Measurements from ENCODE around the gene BAD. TPM values are rescaled to one million over a fixed set of nuclear protein-coding genes. Genes with fewer than 3 reads are reported as not detected.

The BAD gene
- total RNA-seq, 1 experiment from 2014 or later: 48.4 TPM

DNA sequence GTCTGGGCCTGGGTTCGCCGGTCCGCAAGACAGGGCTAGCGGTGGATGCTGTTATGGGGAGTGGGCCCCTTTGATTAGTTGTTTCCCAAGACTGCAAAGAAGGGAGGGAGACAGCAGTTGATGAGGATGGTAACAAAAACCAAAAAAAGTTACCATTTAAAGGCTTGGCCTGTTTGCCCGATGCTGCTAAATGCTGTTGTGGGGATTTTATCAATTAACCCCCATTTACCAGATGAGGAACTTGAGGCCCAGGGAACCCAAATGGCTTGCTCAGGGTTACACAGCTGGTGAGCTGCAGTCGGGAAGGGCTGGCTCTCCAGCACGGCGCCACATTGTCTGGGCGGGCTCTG lies 61.8 kb downstream of the BAD start:
- peak overlapping the region; percentile 1 for H3K27ac ChIP-seq (ENCODE audit: low read depth, low read length, poor library complexity, severe bottlenecking)
- H3K27me3 ChIP-seq (replicated peaks; ENCODE audit: insufficient read depth, low read depth, low read length, poor library complexity): no peaks in the 10 kb centered on the region
- H3K4me1 ChIP-seq (ENCODE audit: insufficient read depth, low read length, poor library complexity, severe bottlenecking): peaks cover 15% of the 10 kb centered on the region
- H3K36me3 ChIP-seq (ENCODE audit: insufficient read depth, low read length, poor library complexity, severe bottlenecking): peaks cover 46% of the 10 kb centered on the region
- intact Hi-C loops (cut with micrococcal nuclease; ENCODE audit: unreplicated experiment): no loop called here
- no peaks in the 10 kb centered on the region for H3K9me3 ChIP-seq (ENCODE audit: low read depth, low read length, poor library complexity, severe bottlenecking)
- no peak overlapping the region for H3K4me3 ChIP-seq (ENCODE audit: low read depth, low read length, poor library complexity, severe bottlenecking)
- POLR2A ChIA-PET (ENCODE audit: low non-redundant PET): no interaction called here
- TF ChIP-seq CTCF (conservative IDR thresholded peaks at IDR 0.05; ENCODE audit: low read depth, low read length): no peak
- TF ChIP-seq EZH2 (IDR thresholded peaks at IDR 0.05; ENCODE audit: borderline replicate concordance, low read depth, low read length, poor library complexity, severe bottlenecking): no peak
- no TSS peak for BruUV-seq (replicated peaks)
- no peak for DNase-seq (ENCODE audit: low spot score)
- CTCF ChIA-PET: no interaction called here

DNA sequence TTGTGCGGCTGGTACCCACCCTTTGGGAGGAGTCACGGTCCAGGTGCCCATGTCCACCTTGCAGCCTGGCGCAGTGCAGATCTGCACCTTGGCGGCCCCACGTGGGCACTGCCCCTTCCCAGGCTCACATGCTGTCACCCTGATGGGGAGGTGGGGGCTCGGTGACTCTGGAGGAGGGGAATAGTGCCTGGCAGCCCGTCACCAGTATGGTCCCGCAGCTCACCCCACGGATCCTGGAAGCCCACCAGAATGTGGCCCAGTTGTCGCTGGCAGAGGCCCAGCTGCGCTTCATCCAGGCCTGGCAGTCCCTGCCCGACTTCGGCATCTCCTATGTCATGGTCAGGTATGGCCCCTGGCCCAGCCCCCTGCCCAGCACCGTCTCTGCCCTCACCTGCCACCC lies 63.7 kb downstream of the BAD start:
- Histone ChIP-seq H3K9me3 (ENCODE audit: low read depth, low read length, poor library complexity, severe bottlenecking) (no peaks in the 10 kb centered on the region), H3K4me1 (ENCODE audit: insufficient read depth, low read length, poor library complexity, severe bottlenecking) (peaks cover 7% of the 10 kb centered on the region), H3K4me3 (ENCODE audit: low read depth, low read length, poor library complexity, severe bottlenecking) (no peak overlapping the region), H3K36me3 (ENCODE audit: insufficient read depth, low read length, poor library complexity, severe bottlenecking) (peaks cover 46% of the 10 kb centered on the region), H3K27ac (ENCODE audit: low read depth, low read length, poor library complexity, severe bottlenecking) (no peak overlapping the region), H3K27me3 (replicated peaks; ENCODE audit: insufficient read depth, low read depth, low read length, poor library complexity) (no peaks in the 10 kb centered on the region)
- ChIA-PET CTCF (no interaction called here), POLR2A (ENCODE audit: low non-redundant PET) (no interaction called here)
- no peak for DNase-seq (ENCODE audit: low spot score)
- TF ChIP-seq EZH2 (IDR thresholded peaks at IDR 0.05; ENCODE audit: borderline replicate concordance, low read depth, low read length, poor library complexity, severe bottlenecking): no peak
- no peak for TF ChIP-seq CTCF (conservative IDR thresholded peaks at IDR 0.05; ENCODE audit: low read depth, low read length)
- BruUV-seq (replicated peaks): no TSS peak
- intact Hi-C loops (cut with micrococcal nuclease; ENCODE audit: unreplicated experiment): no loop called here

GRCh38 chr11:64220271-64220670 lies 64.2 kb downstream of the BAD start:
- CTCF ChIA-PET: no interaction called here
- no peak for DNase-seq (ENCODE audit: low spot score)

More at GRCh38 chr11:64220271-64220670, 64.2 kb downstream of the BAD start:
- intact Hi-C loops (cut with micrococcal nuclease; ENCODE audit: unreplicated experiment): no loop called here
- peaks cover 47% of the 10 kb centered on the region for H3K36me3 ChIP-seq (ENCODE audit: insufficient read depth, low read length, poor library complexity, severe bottlenecking)
- no peak overlapping the region for H3K4me3 ChIP-seq (ENCODE audit: low read depth, low read length, poor library complexity, severe bottlenecking)
- H3K9me3 ChIP-seq (ENCODE audit: low read depth, low read length, poor library complexity, severe bottlenecking): no peaks in the 10 kb centered on the region
- BruUV-seq (replicated peaks): no TSS peak
- TF ChIP-seq EZH2 (IDR thresholded peaks at IDR 0.05; ENCODE audit: borderline replicate concordance, low read depth, low read length, poor library complexity, severe bottlenecking) (no peak), CTCF (conservative IDR thresholded peaks at IDR 0.05; ENCODE audit: low read depth, low read length) (no peak)
- POLR2A ChIA-PET (ENCODE audit: low non-redundant PET): no interaction called here
- H3K27ac ChIP-seq (ENCODE audit: low read depth, low read length, poor library complexity, severe bottlenecking): no peak overlapping the region
- H3K4me1 ChIP-seq (ENCODE audit: insufficient read depth, low read length, poor library complexity, severe bottlenecking): peaks cover 10% of the 10 kb centered on the region
- no peaks in the 10 kb centered on the region for H3K27me3 ChIP-seq (replicated peaks; ENCODE audit: insufficient read depth, low read depth, low read length, poor library complexity)

Other genes with a start within 250 kb of the BAD start
- gene FLRT1, start 248.7 kb downstream of the BAD start, total RNA-seq (2021): 0.45 and 1.9 TPM in 2 replicates
- gene MACROD1, start 118.6 kb downstream of the BAD start, total RNA-seq (2021): 28.7 and 32.6 TPM in 2 replicates
- gene STIP1, start 98.5 kb downstream of the BAD start, total RNA-seq (2021): 565 and 577 TPM in 2 replicates
- 99.3 and 99.4 TPM in 2 replicates for gene FERMT3, start 77.9 kb downstream of the BAD start, total RNA-seq (2021)
- gene TRPT1, start 58.5 kb downstream of the BAD start, total RNA-seq (2021): 43.6 and 59.6 TPM in 2 replicates
- 72.4 and 73.8 TPM in 2 replicates for gene NUDT22, start 58.4 kb downstream of the BAD start, total RNA-seq (2021)
- 20.2 and 23.9 TPM in 2 replicates for gene DNAJC4, start 54.1 kb downstream of the BAD start, total RNA-seq (2021)
- 93.3 and 108 TPM in 2 replicates for gene VEGFB, start 50.1 kb downstream of the BAD start, total RNA-seq (2021)
- gene FKBP2, start 43.6 kb downstream of the BAD start, total RNA-seq (2021): 57.5 and 63.1 TPM in 2 replicates
- gene PPP1R14B, start 37.7 kb downstream of the BAD start, total RNA-seq (2021): 378 and 402 TPM in 2 replicates
- 45.3 and 51.1 TPM in 2 replicates for gene PLCB3, start 33.1 kb downstream of the BAD start, total RNA-seq (2021)
- gene GPR137, start 1.2 kb upstream of the BAD start, total RNA-seq (2021): 47.9 and 56.6 TPM in 2 replicates
- 0.26 TPM in 1 of 2 replicates, not detected in the other for gene KCNK4, start 6.6 kb upstream of the BAD start, total RNA-seq (2021)
- 1.4 TPM in 1 of 2 replicates, not detected in the other for gene CATSPERZ, start 15.7 kb upstream of the BAD start, total RNA-seq (2021)
- 56.2 and 63.8 TPM in 2 replicates for gene ESRRA, start 20.9 kb upstream of the BAD start, total RNA-seq (2021)
- gene TRMT112, start 32.9 kb upstream of the BAD start, total RNA-seq (2021): 254 and 270 TPM in 2 replicates
- 206 and 221 TPM in 2 replicates for gene PRDX5, start 33.5 kb upstream of the BAD start, total RNA-seq (2021)
- 0.47 and 0.76 TPM in 2 replicates for gene CCDC88B, start 55.5 kb upstream of the BAD start, total RNA-seq (2021)
- gene RPS6KA4, start 74.5 kb upstream of the BAD start, total RNA-seq (2021): 22.9 and 24.5 TPM in 2 replicates